K562 (cell line): Measurements from ENCODE around the gene TPGS1. TPM values are rescaled to one million over a fixed set of nuclear protein-coding genes. Genes with fewer than 3 reads are reported as not detected.
A peak's percentile ranks its signal among the peaks of the same experiment; 100 is the strongest.

Source experiments
- CREB3L1 ChIP-seq: fragments of 450-650 bp; IDR thresholded peaks from 2 replicates; pipeline ENCODE4 v1.6.1; 2014; ENCODE audit warnings: low read depth, mild to moderate bottlenecking, moderate library complexity, borderline replicate concordance
- CTBP1 ChIP-seq: fragments of 450-650 bp; IDR thresholded peaks from 2 replicates; pipeline ENCODE4 v1.6.1; 2016; ENCODE audit warnings: borderline replicate concordance
- DEAF1 ChIP-seq: fragments of 450-650 bp; formaldehyde crosslinking; IDR thresholded peaks from 2 replicates; pipeline ENCODE4 v1.4.0; 2020; ENCODE audit warnings: mild to moderate bottlenecking, moderate library complexity
- EZH2 ChIP-seq: IDR thresholded peaks from 2 replicates; pipeline ENCODE4 v1.6.1; 2012; ENCODE audit warnings: low read depth, mild to moderate bottlenecking, inconsistent platforms, low read length, borderline replicate concordance
- FOXJ3 ChIP-seq: sonication (generic); formaldehyde crosslinking; IDR thresholded peaks from 2 replicates; pipeline ENCODE4 v1.4.0; 2020; ENCODE audit warnings: mild to moderate bottlenecking, missing genetic modification reagents
- GATAD2A ChIP-seq: fragments of 450-650 bp; IDR thresholded peaks from 2 replicates; pipeline ENCODE4 v1.6.1; 2017
- MAZ ChIP-seq, 2 experiments: fragments of 450-650 bp in 1 of 2; sonication (generic) in 1 of 2; formaldehyde crosslinking; IDR thresholded peaks in 1 of 2; conservative IDR thresholded peaks in 1 of 2; 2 replicates each; pipeline versions ENCODE4 v1.4.0 to v1.5.0; 2020; ENCODE audit warnings: mild to moderate bottlenecking in 1 of 2, missing genetic modification reagents in 1 of 2
- MCM2 ChIP-seq: fragments of 450-650 bp; IDR thresholded peaks from 2 replicates; pipeline ENCODE4 v1.6.1; 2017; ENCODE audit warnings: low read depth, mild to moderate bottlenecking
- NEUROD1 ChIP-seq: fragments of 150-350 bp; IDR thresholded peaks from 2 replicates; pipeline ENCODE4 v1.6.1; 2014; ENCODE audit warnings: borderline replicate concordance, low read length, low read depth; ENCODE audit not compliant: partially characterized antibody
- NFIX ChIP-seq: fragments of 250-450 bp; sonication (Bioruptor Pico); IDR thresholded peaks from 2 replicates; pipeline ENCODE4 v1.4.0; 2020; ENCODE audit warnings: low read depth, mild to moderate bottlenecking, moderate library complexity
- NFXL1 ChIP-seq: fragments of 450-650 bp; formaldehyde crosslinking; IDR thresholded peaks from 2 replicates; pipeline ENCODE4 v1.4.0; 2021; ENCODE audit warnings: mild to moderate bottlenecking
- PURB ChIP-seq: sonication (generic); formaldehyde crosslinking; IDR thresholded peaks from 2 replicates; pipeline ENCODE4 v1.9.0; 2021; ENCODE audit warnings: low read depth, mild to moderate bottlenecking, missing genetic modification reagents
- ZKSCAN8 ChIP-seq: fragments of 200-800 bp; sonication (Bioruptor generic); IDR thresholded peaks from 2 replicates; pipeline ENCODE4 v1.6.1; 2016; ENCODE audit warnings: missing genetic modification characterization, missing compliant biosample characterization
- ZNF354B ChIP-seq: fragments of 250-450 bp; sonication (Bioruptor Pico); IDR thresholded peaks from 2 replicates; pipeline ENCODE4 v1.4.0; 2020
- ZNF586 ChIP-seq: fragments of 450-650 bp; formaldehyde crosslinking; conservative IDR thresholded peaks from 2 replicates; pipeline ENCODE4 v1.4.0; 2020; ENCODE audit warnings: mild to moderate bottlenecking, moderate library complexity
- polyA plus RNA-seq, 8 experiments: library from polyadenylated mRNA; depleted of rRNA in 4 of 8; stranded (reverse) in 5 of 8; unstranded in 3 of 8; fragments of >200 nt; fragmentation: Nextera tagmentation in 2 of 8; fragmentation: Illumina TruSeq in 1 of 8; extraction: Ambion mirVana in 2 of 8; extraction: Trizol in 1 of 8; gene quantifications; 2 replicates each; pipeline versions ENCODE4 v1.2.1 to v1.2.3, GENCODE V29; 2011 to 2014; ENCODE audit warnings: inconsistent platforms in 1 of 8, missing spikeins in 1 of 8
- total RNA-seq, 7 experiments: library from RNA; depleted of rRNA in 6 of 7; stranded (reverse); fragments of >200 nt in 6 of 7; fragmentation: Illumina TruSeq in 2 of 7; extraction: Trizol in 2 of 7; gene quantifications; 2 replicates each; pipeline versions ENCODE4 v1.2.1 to v1.2.3, GENCODE V29; 2011 to 2021; ENCODE audit warnings: low replicate concordance in 1 of 7
- TF ChIP-seq, protein P1 (sequence below): sonication (generic); formaldehyde crosslinking; IDR thresholded peaks from 2 replicates; pipeline ENCODE4 v1.8.0; 2022; ENCODE audit warnings: mild to moderate bottlenecking, low read depth, missing genetic modification reagents
- TF ChIP-seq, protein P2 (sequence below), 3 experiments: fragments of 200-800 bp in 1 of 3; sonication (Bioruptor generic) in 1 of 3; sonication (generic) in 1 of 3; formaldehyde crosslinking in 1 of 3; IDR thresholded peaks; 2 replicates each; pipeline versions ENCODE4 v1.6.1 to v1.8.0; 2016 to 2022; ENCODE audit warnings: mild to moderate bottlenecking in 2 of 3, missing compliant biosample characterization in 2 of 3, missing genetic modification characterization in 2 of 3, missing genetic modification reagents in 1 of 3

Gene TPGS1
- total and polyA plus RNA-seq, 9 of the 15 experiments (the other 6 are each of a cell fraction or from before 2014, with no cell fraction given), result 0.30 to 31.6 (median 1.2) TPM; not detected in 2

GRCh38 chr19:566844-567243, 59.5 kb downstream of the TPGS1 start (continued):
- TF ChIP-seq NFIX (no peak), ZNF586 (no peak), NEUROD1 (no peak), PURB (CRISPR knock-in tag) (no peak), MAZ (CRISPR knock-in tag; conservative IDR thresholded peaks at IDR 0.05 in 1 of 2, IDR thresholded peaks at IDR 0.05 in 1 of 2) (0 out of 4 replicates have a peak, but pooled peaks of 1 of the 2 experiments have one; percentile 4), CTBP1 (peak; percentile 4; the same call in 1 of the 2 replicates), ZNF354B (CRISPR knock-in tag) (no peak), FOXJ3 (no peak), EZH2 (no peak), CREB3L1 (0 out of 2 replicates have a peak, but pooled peaks have one; percentile 2), GATAD2A (no peak), MCM2 (no peak), ZKSCAN8 (CRISPR knock-in tag) (no peak), NFXL1 (CRISPR knock-in tag) (no peak), DEAF1 (no peak)
- TF ChIP-seq, protein P1, sequence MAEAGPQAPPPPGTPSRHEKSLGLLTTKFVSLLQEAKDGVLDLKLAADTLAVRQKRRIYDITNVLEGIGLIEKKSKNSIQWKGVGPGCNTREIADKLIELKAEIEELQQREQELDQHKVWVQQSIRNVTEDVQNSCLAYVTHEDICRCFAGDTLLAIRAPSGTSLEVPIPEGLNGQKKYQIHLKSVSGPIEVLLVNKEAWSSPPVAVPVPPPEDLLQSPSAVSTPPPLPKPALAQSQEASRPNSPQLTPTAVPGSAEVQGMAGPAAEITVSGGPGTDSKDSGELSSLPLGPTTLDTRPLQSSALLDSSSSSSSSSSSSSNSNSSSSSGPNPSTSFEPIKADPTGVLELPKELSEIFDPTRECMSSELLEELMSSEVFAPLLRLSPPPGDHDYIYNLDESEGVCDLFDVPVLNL, result no peak
- TF ChIP-seq, protein P2, sequence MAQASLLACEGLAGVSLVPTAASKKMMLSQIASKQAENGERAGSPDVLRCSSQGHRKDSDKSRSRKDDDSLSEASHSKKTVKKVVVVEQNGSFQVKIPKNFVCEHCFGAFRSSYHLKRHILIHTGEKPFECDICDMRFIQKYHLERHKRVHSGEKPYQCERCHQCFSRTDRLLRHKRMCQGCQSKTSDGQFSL (CRISPR knock-in tag; IDR thresholded peaks at IDR 0.05), result no peak
- TF ChIP-seq, protein P2 (tag; IDR thresholded peaks at IDR 0.05), result peak in 1 of 2 experiments; percentile 67; a peak in 2 of 4 replicates
- TF ChIP-seq, all 486 proteins: peak for 9
